GM12878 (cell line): ENCODE data around the gene MVB12B. TPM values are rescaled to one million over a fixed set of nuclear protein-coding genes. Genes with fewer than 3 reads are reported as not detected.

ENCODE experiments used
- ATAC-seq: fragments of 200-7000 bp; cut with Tn5 transposase; 3 replicates; pipeline ENCODE4 v1.9.1; 2020; ENCODE audit warnings: mild to moderate bottlenecking, moderate library complexity
- BruUV-seq: library from RNA; stranded (reverse); fragments of 400-500 nt; replicated peaks from 2 replicates; lab custom pipeline; 2021; lab: Mats Ljungman, UMichigan
- CTCF ChIA-PET: fragments of 300-600 bp; sonication (Branson Sonifier 250); formaldehyde crosslinking; extraction: SDS; loops from one replicate; lab custom pipeline; 2021; ENCODE audit warnings: inconsistent platforms; lab: Yijun Ruan, JAX
- POLR2A ChIA-PET: fragments of 350-600 bp; formaldehyde crosslinking; extraction: SDS; loops from one replicate; lab custom pipeline; 2021; ENCODE audit warnings: inconsistent platforms; lab: Charles Lee
- RAD21 ChIA-PET: fragments of 300-600 bp; sonication (Branson Sonifier 250); formaldehyde crosslinking; loops from one replicate; lab custom pipeline; 2023; ENCODE audit warnings: antibody characterized with exemption; ENCODE audit not compliant: unreplicated experiment; lab: Charles Lee
- SMC1A ChIA-PET: fragments of 300-600 bp; sonication (Branson Sonifier 250); formaldehyde crosslinking; loops from one replicate; lab custom pipeline; 2023; ENCODE audit not compliant: unreplicated experiment, uncharacterized antibody; lab: Charles Lee
- DNase-seq: peaks from one replicate; pipeline ENCODE4 v3.0.0-alpha.2; 2011; ENCODE audit warnings: low read depth, low spot score
- FAIRE-seq: peaks from 3 replicates; lab custom pipeline; 2011; peaks lifted over from hg19 to GRCh38; lab: Jason Lieb, UNC
- H2AFZ ChIP-seq: 2 replicates; pipeline ENCODE4 v1.6.0; 2011; ENCODE audit warnings: low read depth, low read length, control low read depth; ENCODE audit not compliant: control insufficient read depth
- H3K27ac ChIP-seq: 2 replicates; pipeline ENCODE4 v1.5.1; 2011; ENCODE audit warnings: control low read depth; ENCODE audit not compliant: control insufficient read depth, insufficient read depth
- H3K27me3 ChIP-seq, 2 experiments: replicated peaks in 1 of 2; 2 replicates each; pipeline versions ENCODE4 v1.6.0 to v1.6.1; 2011; ENCODE audit warnings: low read length in 1 of 2; ENCODE audit not compliant: control insufficient read depth in 2 of 2, insufficient read depth in 2 of 2
- H3K36me3 ChIP-seq, 2 experiments: 2 replicates each; pipeline ENCODE4 v1.5.1; 2011; ENCODE audit warnings: low read length in 1 of 2; ENCODE audit not compliant: control insufficient read depth in 2 of 2, insufficient read depth in 2 of 2
- H3K4me1 ChIP-seq: 2 replicates; pipeline ENCODE4 v1.6.1; 2011; ENCODE audit warnings: mild to moderate bottlenecking, low read length, moderate library complexity, mixed read lengths; ENCODE audit not compliant: control insufficient read depth, insufficient read depth
- H3K4me2 ChIP-seq: 2 replicates; pipeline ENCODE4 v1.6.0; 2011; ENCODE audit warnings: control low read depth; ENCODE audit not compliant: control insufficient read depth, insufficient read depth
- H3K4me3 ChIP-seq: fragments of 200-600 bp; sonication (generic); 2 replicates; pipeline ENCODE4 v1.5.1; 2016
- H3K79me2 ChIP-seq: 2 replicates; pipeline ENCODE4 v1.6.0; 2011; ENCODE audit warnings: low read length; ENCODE audit not compliant: control insufficient read depth, insufficient read depth
- H3K9ac ChIP-seq: 2 replicates; pipeline ENCODE4 v1.8.0; 2011; ENCODE audit warnings: low read length, control low read depth, mixed read lengths; ENCODE audit not compliant: control insufficient read depth, insufficient read depth
- H3K9me3 ChIP-seq: replicated peaks from 3 replicates; pipeline ENCODE4 v1.5.1; 2011; ENCODE audit warnings: mild to moderate bottlenecking, low read length; ENCODE audit not compliant: control insufficient read depth, insufficient read depth
- H4K20me1 ChIP-seq: 2 replicates; pipeline ENCODE4 v1.6.0; 2011; ENCODE audit not compliant: control insufficient read depth, insufficient read depth
- BMI1 ChIP-seq: fragments of 450-650 bp; IDR thresholded peaks from 2 replicates; pipeline ENCODE4 v1.6.1; 2016; ENCODE audit warnings: mild to moderate bottlenecking, moderate library complexity, borderline replicate concordance
- CHD4 ChIP-seq: fragments of 200-600 bp; sonication (generic); IDR thresholded peaks from 2 replicates; pipeline ENCODE4 v1.6.1; 2016; ENCODE audit warnings: mild to moderate bottlenecking
- CREB1 ChIP-seq: IDR thresholded peaks from 2 replicates; pipeline ENCODE4 v1.6.1; 2012; ENCODE audit warnings: low read depth, mild to moderate bottlenecking, inconsistent platforms
- ESRRA ChIP-seq: IDR thresholded peaks from 2 replicates; pipeline ENCODE4 v1.6.1; 2012; ENCODE audit warnings: mild to moderate bottlenecking, low read length, improper control_type of control experiment
- GABPA ChIP-seq: IDR thresholded peaks from 2 replicates; pipeline ENCODE4 v1.6.1; 2014; ENCODE audit warnings: antibody characterized with exemption, low read depth, mild to moderate bottlenecking, inconsistent platforms
- HDGF ChIP-seq: fragments of 450-650 bp; IDR thresholded peaks from 2 replicates; pipeline ENCODE4 v1.6.1; 2016; ENCODE audit warnings: antibody characterized with exemption
- JUND ChIP-seq: IDR thresholded peaks from 2 replicates; pipeline ENCODE4 v1.6.1; 2012; ENCODE audit warnings: low read depth, mild to moderate bottlenecking, low read length, improper control_type of control experiment, moderate library complexity
- MTA2 ChIP-seq: fragments of 450-650 bp; IDR thresholded peaks from 2 replicates; pipeline ENCODE4 v1.6.1; 2016; ENCODE audit warnings: low read depth, mild to moderate bottlenecking, moderate library complexity
- MTA3 ChIP-seq: IDR thresholded peaks from 2 replicates; pipeline ENCODE4 v1.6.1; 2012; ENCODE audit warnings: low read length, inconsistent platforms, borderline replicate concordance
- NRF1 ChIP-seq: conservative IDR thresholded peaks from 2 replicates; pipeline ENCODE4 v1.6.1; 2011; ENCODE audit warnings: mild to moderate bottlenecking, low read depth, low read length, improper control_type of control experiment
- TARDBP ChIP-seq: IDR thresholded peaks from 2 replicates; pipeline ENCODE4 v1.6.1; 2016; ENCODE audit warnings: borderline replicate concordance
- WGBS: methylation state at CpG from one replicate; pipeline ENCODE4 v1.1.6; 2016; ENCODE audit warnings: low lambda C conversion rate; ENCODE audit not compliant: insufficient replicate concordance, insufficient coverage; ENCODE audit errors: missing lambda C conversion rate; 5-methylcytosine and 5-hydroxymethylcytosine counted together
- in situ Hi-C: fragments of 300-500 bp; cut with MboI; formaldehyde crosslinking; loops from 9 replicates; pipeline ENCODE4 v1.14.3; 2018; ENCODE audit warnings: mixed read lengths
- intact Hi-C: fragments of 100-400 bp; cut with micrococcal nuclease; formaldehyde crosslinking; loops from one replicate; pipeline ENCODE4 v1.14.2; 2022; ENCODE audit not compliant: unreplicated experiment
- polyA plus RNA-seq, 11 experiments: library from polyadenylated mRNA; depleted of rRNA in 4 of 11; unstranded in 6 of 11; stranded (reverse) in 5 of 11; fragments of >200 nt; fragmentation: Nextera tagmentation in 4 of 11; fragmentation: Illumina TruSeq in 1 of 11; extraction: Ambion mirVana in 4 of 11; extraction: Trizol in 1 of 11; gene quantifications; 1 replicate in 1 of 11; 2 replicates in 10 of 11; pipeline versions ENCODE4 v1.2.1 to v1.2.3, GENCODE V29; 2011 to 2016; ENCODE audit warnings: inconsistent platforms in 2 of 11, missing spikeins in 2 of 11, low read depth in 1 of 11
- total RNA-seq, 4 experiments: library from RNA; depleted of rRNA in 3 of 4; stranded (reverse); fragments of >200 nt in 3 of 4; fragmentation: Illumina TruSeq in 1 of 4; extraction: Trizol in 1 of 4; gene quantifications; 2 replicates each; pipeline versions ENCODE4 v1.2.1 to v1.2.3, GENCODE V29; 2013 to 2021
- TF ChIP-seq, protein P1 (sequence below): fragments of 450-650 bp; IDR thresholded peaks from 2 replicates; pipeline ENCODE4 v1.6.1; 2017; ENCODE audit warnings: mild to moderate bottlenecking, moderate library complexity
- TF ChIP-seq, protein P2 (sequence below): fragments of 450-650 bp; IDR thresholded peaks from 2 replicates; pipeline ENCODE4 v1.6.1; 2017; ENCODE audit warnings: low read depth, mild to moderate bottlenecking, moderate library complexity
- TF ChIP-seq, protein P3 (sequence below): IDR thresholded peaks from 2 replicates; pipeline ENCODE4 v1.6.1; 2011; ENCODE audit warnings: low read depth, low read length, improper control_type of control experiment, borderline replicate concordance
- TF ChIP-seq, protein P4 (sequence below): IDR thresholded peaks from 2 replicates; pipeline ENCODE4 v1.6.1; 2011; ENCODE audit warnings: mild to moderate bottlenecking, low read depth, low read length, moderate library complexity; ENCODE audit not compliant: insufficient replicate concordance
- TF ChIP-seq, protein P5 (sequence below): fragments of 450-650 bp; IDR thresholded peaks from 2 replicates; pipeline ENCODE4 v1.6.1; 2016; ENCODE audit warnings: mild to moderate bottlenecking

MVB12B gene
- total and polyA plus RNA-seq, 10 of the 15 experiments (the other 5 are each of a cell fraction or from before 2014, with no cell fraction given), result 0.08 TPM; not detected in 9

DNA sequence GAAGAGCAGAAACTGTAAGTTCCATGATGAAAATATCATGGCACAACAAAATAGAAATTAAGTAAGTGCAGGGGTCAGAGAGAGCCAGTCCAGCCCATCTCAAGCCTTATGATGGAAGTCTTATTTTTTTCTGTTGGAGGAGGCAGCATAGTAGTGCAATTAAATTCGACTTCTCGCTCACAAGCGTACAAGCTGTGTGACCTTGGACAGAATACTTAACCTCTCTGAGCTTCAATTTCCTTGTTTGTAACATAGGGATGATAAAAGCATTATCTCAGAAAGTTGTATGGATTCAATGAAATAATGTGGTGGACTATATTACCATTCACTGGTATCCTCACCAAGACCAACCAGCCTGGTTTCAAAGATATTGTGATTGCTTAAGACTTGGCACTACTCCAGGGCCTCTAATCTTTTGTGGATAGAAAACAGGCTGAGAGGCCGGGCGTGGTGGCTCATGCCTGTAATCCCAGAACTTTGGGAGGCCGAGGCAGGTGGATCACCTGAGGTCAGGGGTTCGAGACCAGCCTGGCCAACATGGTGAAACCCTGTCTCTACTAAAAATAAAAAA, 26.8 kb upstream of the MVB12B start:
- CTCF ChIA-PET, result interaction anchor here (1.0 to 1.4 kb wide), 3 partner anchors 9 to 892 kb away, joined by 3 to 7 read pairs (median 3); no protein-coding TSS in a partner anchor
- Histone ChIP-seq H3K27ac (no peak overlapping the region), H3K4me3 (no peak overlapping the region), H3K36me3 (no peaks in the 10 kb centered on the region), H3K4me2 (no peak overlapping the region), H2AFZ (no peak overlapping the region), H4K20me1 (no peaks in the 10 kb centered on the region), H3K27me3 (no peaks in the 10 kb centered on the region; a peak in 1 of 4 replicates), H3K9ac (no peak overlapping the region), H3K9me3 (no peaks in the 10 kb centered on the region), H3K4me1 (no peaks in the 10 kb centered on the region), H3K79me2 (no peaks in the 10 kb centered on the region)
- in situ Hi-C loops, result loop anchor here (5.0 kb wide), 1 partner anchor 193 kb away; no protein-coding TSS in a partner anchor
- BruUV-seq, result no TSS peak
- RAD21 ChIA-PET, result no interaction called here
- 30% methylated on average over 7 of the region's 7 CpGs for WGBS
- SMC1A ChIA-PET, result interaction anchor here (1.7 kb wide), 1 partner anchor 191 kb away, joined by 6 read pairs; no protein-coding TSS in a partner anchor
- intact Hi-C loops, result no loop called here
- no peak for FAIRE-seq
- POLR2A ChIA-PET, result no interaction called here
- no peak for ATAC-seq
- no peak for DNase-seq
- no peak for TF ChIP-seq JUND
- TF ChIP-seq ESRRA, result no peak
- TF ChIP-seq, protein P1, sequence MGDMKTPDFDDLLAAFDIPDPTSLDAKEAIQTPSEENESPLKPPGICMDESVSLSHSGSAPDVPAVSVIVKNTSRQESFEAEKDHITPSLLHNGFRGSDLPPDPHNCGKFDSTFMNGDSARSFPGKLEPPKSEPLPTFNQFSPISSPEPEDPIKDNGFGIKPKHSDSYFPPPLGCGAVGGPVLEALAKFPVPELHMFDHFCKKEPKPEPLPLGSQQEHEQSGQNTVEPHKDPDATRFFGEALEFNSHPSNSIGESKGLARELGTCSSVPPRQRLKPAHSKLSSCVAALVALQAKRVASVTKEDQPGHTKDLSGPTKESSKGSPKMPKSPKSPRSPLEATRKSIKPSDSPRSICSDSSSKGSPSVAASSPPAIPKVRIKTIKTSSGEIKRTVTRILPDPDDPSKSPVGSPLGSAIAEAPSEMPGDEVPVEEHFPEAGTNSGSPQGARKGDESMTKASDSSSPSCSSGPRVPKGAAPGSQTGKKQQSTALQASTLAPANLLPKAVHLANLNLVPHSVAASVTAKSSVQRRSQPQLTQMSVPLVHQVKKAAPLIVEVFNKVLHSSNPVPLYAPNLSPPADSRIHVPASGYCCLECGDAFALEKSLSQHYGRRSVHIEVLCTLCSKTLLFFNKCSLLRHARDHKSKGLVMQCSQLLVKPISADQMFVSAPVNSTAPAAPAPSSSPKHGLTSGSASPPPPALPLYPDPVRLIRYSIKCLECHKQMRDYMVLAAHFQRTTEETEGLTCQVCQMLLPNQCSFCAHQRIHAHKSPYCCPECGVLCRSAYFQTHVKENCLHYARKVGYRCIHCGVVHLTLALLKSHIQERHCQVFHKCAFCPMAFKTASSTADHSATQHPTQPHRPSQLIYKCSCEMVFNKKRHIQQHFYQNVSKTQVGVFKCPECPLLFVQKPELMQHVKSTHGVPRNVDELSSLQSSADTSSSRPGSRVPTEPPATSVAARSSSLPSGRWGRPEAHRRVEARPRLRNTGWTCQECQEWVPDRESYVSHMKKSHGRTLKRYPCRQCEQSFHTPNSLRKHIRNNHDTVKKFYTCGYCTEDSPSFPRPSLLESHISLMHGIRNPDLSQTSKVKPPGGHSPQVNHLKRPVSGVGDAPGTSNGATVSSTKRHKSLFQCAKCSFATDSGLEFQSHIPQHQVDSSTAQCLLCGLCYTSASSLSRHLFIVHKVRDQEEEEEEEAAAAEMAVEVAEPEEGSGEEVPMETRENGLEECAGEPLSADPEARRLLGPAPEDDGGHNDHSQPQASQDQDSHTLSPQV, result no peak
- TF ChIP-seq NRF1, result no peak
- TF ChIP-seq CREB1, result no peak
- no peak for TF ChIP-seq MTA3
- TF ChIP-seq, protein P2, sequence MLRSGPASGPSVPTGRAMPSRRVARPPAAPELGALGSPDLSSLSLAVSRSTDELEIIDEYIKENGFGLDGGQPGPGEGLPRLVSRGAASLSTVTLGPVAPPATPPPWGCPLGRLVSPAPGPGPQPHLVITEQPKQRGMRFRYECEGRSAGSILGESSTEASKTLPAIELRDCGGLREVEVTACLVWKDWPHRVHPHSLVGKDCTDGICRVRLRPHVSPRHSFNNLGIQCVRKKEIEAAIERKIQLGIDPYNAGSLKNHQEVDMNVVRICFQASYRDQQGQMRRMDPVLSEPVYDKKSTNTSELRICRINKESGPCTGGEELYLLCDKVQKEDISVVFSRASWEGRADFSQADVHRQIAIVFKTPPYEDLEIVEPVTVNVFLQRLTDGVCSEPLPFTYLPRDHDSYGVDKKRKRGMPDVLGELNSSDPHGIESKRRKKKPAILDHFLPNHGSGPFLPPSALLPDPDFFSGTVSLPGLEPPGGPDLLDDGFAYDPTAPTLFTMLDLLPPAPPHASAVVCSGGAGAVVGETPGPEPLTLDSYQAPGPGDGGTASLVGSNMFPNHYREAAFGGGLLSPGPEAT, result no peak
- TF ChIP-seq CHD4, result no peak
- TF ChIP-seq, protein P3, sequence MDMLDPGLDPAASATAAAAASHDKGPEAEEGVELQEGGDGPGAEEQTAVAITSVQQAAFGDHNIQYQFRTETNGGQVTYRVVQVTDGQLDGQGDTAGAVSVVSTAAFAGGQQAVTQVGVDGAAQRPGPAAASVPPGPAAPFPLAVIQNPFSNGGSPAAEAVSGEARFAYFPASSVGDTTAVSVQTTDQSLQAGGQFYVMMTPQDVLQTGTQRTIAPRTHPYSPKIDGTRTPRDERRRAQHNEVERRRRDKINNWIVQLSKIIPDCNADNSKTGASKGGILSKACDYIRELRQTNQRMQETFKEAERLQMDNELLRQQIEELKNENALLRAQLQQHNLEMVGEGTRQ, result no peak
- TF ChIP-seq GABPA, result no peak
- no peak for TF ChIP-seq TARDBP
- TF ChIP-seq, protein P4, sequence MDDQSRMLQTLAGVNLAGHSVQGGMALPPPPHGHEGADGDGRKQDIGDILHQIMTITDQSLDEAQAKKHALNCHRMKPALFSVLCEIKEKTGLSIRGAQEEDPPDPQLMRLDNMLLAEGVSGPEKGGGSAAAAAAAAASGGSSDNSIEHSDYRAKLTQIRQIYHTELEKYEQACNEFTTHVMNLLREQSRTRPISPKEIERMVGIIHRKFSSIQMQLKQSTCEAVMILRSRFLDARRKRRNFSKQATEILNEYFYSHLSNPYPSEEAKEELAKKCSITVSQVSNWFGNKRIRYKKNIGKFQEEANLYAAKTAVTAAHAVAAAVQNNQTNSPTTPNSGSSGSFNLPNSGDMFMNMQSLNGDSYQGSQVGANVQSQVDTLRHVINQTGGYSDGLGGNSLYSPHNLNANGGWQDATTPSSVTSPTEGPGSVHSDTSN, result no peak
- TF ChIP-seq MTA2, result no peak
- TF ChIP-seq BMI1, result no peak
- no peak for TF ChIP-seq HDGF
- TF ChIP-seq, protein P5, sequence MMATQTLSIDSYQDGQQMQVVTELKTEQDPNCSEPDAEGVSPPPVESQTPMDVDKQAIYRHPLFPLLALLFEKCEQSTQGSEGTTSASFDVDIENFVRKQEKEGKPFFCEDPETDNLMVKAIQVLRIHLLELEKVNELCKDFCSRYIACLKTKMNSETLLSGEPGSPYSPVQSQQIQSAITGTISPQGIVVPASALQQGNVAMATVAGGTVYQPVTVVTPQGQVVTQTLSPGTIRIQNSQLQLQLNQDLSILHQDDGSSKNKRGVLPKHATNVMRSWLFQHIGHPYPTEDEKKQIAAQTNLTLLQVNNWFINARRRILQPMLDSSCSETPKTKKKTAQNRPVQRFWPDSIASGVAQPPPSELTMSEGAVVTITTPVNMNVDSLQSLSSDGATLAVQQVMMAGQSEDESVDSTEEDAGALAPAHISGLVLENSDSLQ, result no peak
